ENCODE measurements around the gene CDC45.

- TF ChIP-seq CTCF (IDR thresholded peaks at IDR 0.05; ENCODE audit: low read depth, low read length, poor library complexity, severe bottlenecking) (no peak), EZH2phosphoT487 (IDR thresholded peaks at IDR 0.05; ENCODE audit: borderline replicate concordance, low read length) (no peak)
Observed at GRCh38 chr22:19503367-19503766, 23.6 kb downstream of the CDC45 start.
